Mesendoderm (in vitro differentiated cells): ENCODE results near the gene PLD4.

Source experiments
- DNase-seq: peaks from one replicate; pipeline ENCODE4 v3.0.0; 2013
- H2AK5ac ChIP-seq: 2 replicates; pipeline ENCODE4 v1.6.1; 2013; ENCODE audit warnings: low read length, inconsistent platforms
- H2BK120ac ChIP-seq: 2 replicates; pipeline ENCODE4 v1.6.1; 2013; ENCODE audit warnings: low read depth, mild to moderate bottlenecking, low read length, moderate library complexity, mixed read lengths
- H2BK15ac ChIP-seq: replicated peaks from 2 replicates; pipeline ENCODE4 v1.6.1; 2013; ENCODE audit warnings: low read depth, mild to moderate bottlenecking, moderate library complexity
- H2BK5ac ChIP-seq: 2 replicates; pipeline ENCODE4 v1.6.1; 2013; ENCODE audit warnings: low read length, inconsistent platforms
- H3K18ac ChIP-seq: 2 replicates; pipeline ENCODE4 v1.6.1; 2013; ENCODE audit warnings: mild to moderate bottlenecking, low read length, mixed read lengths
- H3K23ac ChIP-seq: one replicate; pipeline ENCODE4 v1.6.1; 2013; ENCODE audit warnings: low read length
- H3K27ac ChIP-seq: 2 replicates; pipeline ENCODE4 v1.5.1; 2013; ENCODE audit warnings: low read depth, mild to moderate bottlenecking, inconsistent platforms, low read length, moderate library complexity
- H3K27me3 ChIP-seq: 2 replicates; pipeline ENCODE4 v1.6.1; 2013; ENCODE audit warnings: low read length, control low read depth, mild to moderate bottlenecking, inconsistent platforms; ENCODE audit not compliant: insufficient read depth, poor library complexity
- H3K36me3 ChIP-seq: 2 replicates; pipeline ENCODE4 v1.6.1; 2013; ENCODE audit warnings: low read length, inconsistent platforms; ENCODE audit not compliant: control insufficient read depth, insufficient read depth
- H3K4ac ChIP-seq: one replicate; pipeline ENCODE4 v1.6.1; 2013; ENCODE audit warnings: low read depth, mild to moderate bottlenecking, low read length, moderate library complexity
- H3K4me1 ChIP-seq: 2 replicates; pipeline ENCODE4 v1.6.1; 2013; ENCODE audit warnings: low read depth, low read length, inconsistent platforms; ENCODE audit not compliant: control insufficient read depth
- H3K4me2 ChIP-seq: 2 replicates; pipeline ENCODE4 v1.6.1; 2013; ENCODE audit warnings: low read length
- H3K4me3 ChIP-seq: 2 replicates; pipeline ENCODE4 v1.5.1; 2013; ENCODE audit warnings: mild to moderate bottlenecking, low read length
- H3K56ac ChIP-seq: one replicate; pipeline ENCODE4 v1.6.1; 2013; ENCODE audit warnings: low read length
- H3K79me1 ChIP-seq: 2 replicates; pipeline ENCODE4 v1.6.1; 2013; ENCODE audit warnings: low read length, inconsistent platforms
- H3K79me2 ChIP-seq: 2 replicates; pipeline ENCODE4 v1.6.1; 2013; ENCODE audit warnings: mild to moderate bottlenecking, low read length; ENCODE audit not compliant: control insufficient read depth, insufficient read depth
- H3K9ac ChIP-seq: 2 replicates; pipeline ENCODE4 v1.6.1; 2013; ENCODE audit warnings: low read length, inconsistent platforms
- H4K5ac ChIP-seq: one replicate; pipeline ENCODE4 v1.6.1; 2013; ENCODE audit warnings: low read length
- H4K8ac ChIP-seq: one replicate; pipeline ENCODE4 v1.6.1; 2013; ENCODE audit warnings: low read depth, mild to moderate bottlenecking, control low read depth, low read length, moderate library complexity
- WGBS: extraction: QIAGEN DNeasy Blood & Tissue Kit; methylation state at CpG from one replicate; pipeline ENCODE4 v1.1.7; 2013; ENCODE audit warnings: low lambda C conversion rate, missing lambda C conversion rate; ENCODE audit not compliant: insufficient coverage; ENCODE audit errors: extremely low coverage; 5-methylcytosine and 5-hydroxymethylcytosine counted together

PLD4 gene

GRCh38 chr14:104925214-104925854 lies 655 bp downstream of the PLD4 start:
- no peak overlapping the region for H4K5ac ChIP-seq
- H3K4me3 ChIP-seq: no peak overlapping the region
- no peak overlapping the region for H2AK5ac ChIP-seq
- H3K79me2 ChIP-seq: no peaks in the 10 kb centered on the region
- H3K18ac ChIP-seq: no peak overlapping the region
- no peak overlapping the region for H3K9ac ChIP-seq
- H3K23ac ChIP-seq: no peak overlapping the region
- no peak for DNase-seq
- no peak overlapping the region for H3K4me2 ChIP-seq
- H3K4ac ChIP-seq: no peak overlapping the region
- no peak overlapping the region for H2BK120ac ChIP-seq
- no peaks in the 10 kb centered on the region for H3K36me3 ChIP-seq
- no peaks in the 10 kb centered on the region for H3K79me1 ChIP-seq
- no CpG with 5 or more reads among the region's 10 CpGs for WGBS
- H4K8ac ChIP-seq: no peak overlapping the region
- H2BK5ac ChIP-seq: no peak overlapping the region
- no peak overlapping the region for H3K27ac ChIP-seq
- H2BK15ac ChIP-seq: no peak overlapping the region
- peaks cover 3% of the 10 kb centered on the region for H3K27me3 ChIP-seq
- no peak overlapping the region for H3K56ac ChIP-seq
- no peaks in the 10 kb centered on the region for H3K4me1 ChIP-seq

GRCh38 chr14:104925855-104926609 lies 1.4 kb downstream of the PLD4 start:
- H4K5ac ChIP-seq: no peak overlapping the region
- no peak for DNase-seq
- no peak overlapping the region for H3K27ac ChIP-seq
- H3K23ac ChIP-seq: no peak overlapping the region
- no peak overlapping the region for H4K8ac ChIP-seq
- peaks cover 5% of the 10 kb centered on the region for H3K27me3 ChIP-seq
- no peaks in the 10 kb centered on the region for H3K79me1 ChIP-seq
- no peaks in the 10 kb centered on the region for H3K4me1 ChIP-seq
- H3K9ac ChIP-seq: no peak overlapping the region
- no CpG with 5 or more reads among the region's 15 CpGs for WGBS
- no peak overlapping the region for H2BK120ac ChIP-seq
- H3K18ac ChIP-seq: no peak overlapping the region
- H3K4ac ChIP-seq: no peak overlapping the region
- H3K36me3 ChIP-seq: no peaks in the 10 kb centered on the region
- no peak overlapping the region for H2AK5ac ChIP-seq
- H3K4me2 ChIP-seq: no peak overlapping the region
- no peak overlapping the region for H3K4me3 ChIP-seq
- H3K79me2 ChIP-seq: no peaks in the 10 kb centered on the region
- H2BK5ac ChIP-seq: no peak overlapping the region
- H2BK15ac ChIP-seq: no peak overlapping the region
- no peak overlapping the region for H3K56ac ChIP-seq

GRCh38 chr14:104926619-104927431 lies 2.1 kb downstream of the PLD4 start:
- H3K18ac ChIP-seq: no peak overlapping the region
- DNase-seq: no peak
- H2BK120ac ChIP-seq: no peak overlapping the region
- no peaks in the 10 kb centered on the region for H3K36me3 ChIP-seq
- H3K4me2 ChIP-seq: no peak overlapping the region
- H2AK5ac ChIP-seq: no peak overlapping the region
- H3K4ac ChIP-seq: no peak overlapping the region
- no peak overlapping the region for H3K56ac ChIP-seq
- no peak overlapping the region for H3K27ac ChIP-seq
- no peak overlapping the region for H2BK15ac ChIP-seq
- no peak overlapping the region for H4K8ac ChIP-seq
- WGBS: no CpG with 5 or more reads among the region's 21 CpGs
- no peak overlapping the region for H3K9ac ChIP-seq
- no peaks in the 10 kb centered on the region for H3K4me1 ChIP-seq
- no peak overlapping the region for H2BK5ac ChIP-seq
- H3K23ac ChIP-seq: no peak overlapping the region
- no peak overlapping the region for H3K4me3 ChIP-seq
- peaks cover 9% of the 10 kb centered on the region for H3K27me3 ChIP-seq
- no peak overlapping the region for H4K5ac ChIP-seq
- no peaks in the 10 kb centered on the region for H3K79me1 ChIP-seq
- H3K79me2 ChIP-seq: no peaks in the 10 kb centered on the region

GRCh38 chr14:104927432-104927816 lies 2.7 kb downstream of the PLD4 start:
- Histone ChIP-seq H3K4ac (no peak overlapping the region), H3K4me2 (no peak overlapping the region), H3K4me1 (no peaks in the 10 kb centered on the region), H2BK120ac (no peak overlapping the region), H3K27ac (no peak overlapping the region), H3K9ac (no peak overlapping the region), H3K36me3 (no peaks in the 10 kb centered on the region), H3K79me2 (no peaks in the 10 kb centered on the region), H2BK15ac (no peak overlapping the region), H3K23ac (no peak overlapping the region), H3K27me3 (peaks cover 14% of the 10 kb centered on the region), H3K56ac (no peak overlapping the region), H4K5ac (no peak overlapping the region), H2BK5ac (no peak overlapping the region), H4K8ac (no peak overlapping the region), H3K4me3 (no peak overlapping the region), H3K18ac (no peak overlapping the region), H3K79me1 (no peaks in the 10 kb centered on the region), H2AK5ac (no peak overlapping the region)
- DNase-seq: no peak
- no CpG with 5 or more reads among the region's 10 CpGs for WGBS

- Histone ChIP-seq H3K56ac (no peak overlapping the region), H3K79me2 (no peaks in the 10 kb centered on the region), H3K18ac (no peak overlapping the region), H3K27ac (no peak overlapping the region), H3K36me3 (no peaks in the 10 kb centered on the region), H3K23ac (no peak overlapping the region), H2BK15ac (no peak overlapping the region), H2AK5ac (no peak overlapping the region), H2BK120ac (no peak overlapping the region), H3K4me1 (no peaks in the 10 kb centered on the region), H3K27me3 (peaks cover 18% of the 10 kb centered on the region), H3K4me3 (no peak overlapping the region), H2BK5ac (no peak overlapping the region), H4K8ac (no peak overlapping the region), H3K4ac (no peak overlapping the region), H3K79me1 (no peaks in the 10 kb centered on the region), H3K4me2 (no peak overlapping the region), H3K9ac (no peak overlapping the region), H4K5ac (no peak overlapping the region)
- no CpG with 5 or more reads among the region's 8 CpGs for WGBS
- no peak for DNase-seq
These were observed 3.2 kb downstream of the PLD4 start for GRCh38 chr14:104927901-104928300.
